Measurements from ENCODE around the gene G3BP2.

GRCh38 chr4:75630174-75630936 is 42.9 kb downstream of the G3BP2 start, which contains the start of gene CDKL2:
- no peak for TF ChIP-seq CTCF (IDR thresholded peaks at IDR 0.05)
- no peak for TF ChIP-seq POLR2A (IDR thresholded peaks at IDR 0.05)

Data from lower leg skin (tissue), 3 donors.